Uterus (tissue), 4 donors: Measurements from ENCODE around the gene IRGC. TPM values are rescaled to one million over a fixed set of nuclear protein-coding genes. Genes with fewer than 3 reads are reported as not detected.

ENCODE experiments used
- DNase-seq, 2 donors: peaks; one replicate each; pipeline ENCODE4 v3.0.0-alpha.2; 2019 to 2020
- H3K27ac ChIP-seq, 2 donors: fragments of 200-600 bp; sonication (generic); 1 replicate in 1 of 2; 2 replicates in 1 of 2; pipeline ENCODE4 v1.5.1; 2016 to 2018
- H3K27me3 ChIP-seq, 2 donors: fragments of 200-600 bp; sonication (generic); one replicate each; pipeline ENCODE4 v1.5.1; 2018 to 2019; ENCODE audit warnings: control low read depth in 1 of 2
- H3K36me3 ChIP-seq, 2 donors: fragments of 200-600 bp; sonication (generic); one replicate each; pipeline ENCODE4 v1.5.1; 2019; ENCODE audit warnings: control low read depth in 1 of 2
- H3K4me1 ChIP-seq, 2 donors: fragments of 200-600 bp; sonication (generic); one replicate each; pipeline ENCODE4 v1.5.1; 2018 to 2019; ENCODE audit warnings: control low read depth in 1 of 2
- H3K4me3 ChIP-seq, 2 donors: fragments of 200-600 bp; sonication (generic); 1 replicate in 1 of 2; 2 replicates in 1 of 2; pipeline ENCODE4 v1.5.1; 2018 to 2019; ENCODE audit warnings: mild to moderate bottlenecking in 1 of 2
- H3K9me3 ChIP-seq, 2 donors: fragments of 200-600 bp; sonication (generic); one replicate each; pipeline ENCODE4 v1.5.1; 2019; ENCODE audit warnings: control low read depth in 1 of 2
- POLR2A ChIP-seq, 2 donors: fragments of 450-650 bp; IDR thresholded peaks; one replicate each; pipeline ENCODE4 v1.6.1; 2016; ENCODE audit warnings: antibody characterized with exemption in 2 of 2, mild to moderate bottlenecking in 1 of 2, moderate library complexity in 1 of 2
- intact Hi-C: fragments of 100-400 bp; cut with DNase I; formaldehyde crosslinking; loops from one replicate; pipeline ENCODE4 v1.15.1; 2023; ENCODE audit warnings: low total_unique reads
- total RNA-seq, 4 donors: library from RNA; depleted of rRNA in 3 of 4; stranded (reverse); fragments of >200 nt in 3 of 4; gene quantifications; one replicate each; pipeline versions ENCODE4 v1.1.0 to v1.2.4, GENCODE V29; 2014 to 2023
- TF ChIP-seq, protein P1 (sequence below), 4 experiments: fragments of 200-600 bp in 2 of 4; fragments of 450-650 bp in 2 of 4; sonication (generic) in 2 of 4; IDR thresholded peaks; one replicate each; pipeline ENCODE4 v1.5.1; 2016 to 2019; ENCODE audit warnings: antibody characterized with exemption in 4 of 4, mild to moderate bottlenecking in 2 of 4, moderate library complexity in 1 of 4
- donor health status: DM: yes; HTN: yes; CAD: no.

IRGC gene
- total RNA-seq, 4 donors from 2014 or later: not detected

DNA sequence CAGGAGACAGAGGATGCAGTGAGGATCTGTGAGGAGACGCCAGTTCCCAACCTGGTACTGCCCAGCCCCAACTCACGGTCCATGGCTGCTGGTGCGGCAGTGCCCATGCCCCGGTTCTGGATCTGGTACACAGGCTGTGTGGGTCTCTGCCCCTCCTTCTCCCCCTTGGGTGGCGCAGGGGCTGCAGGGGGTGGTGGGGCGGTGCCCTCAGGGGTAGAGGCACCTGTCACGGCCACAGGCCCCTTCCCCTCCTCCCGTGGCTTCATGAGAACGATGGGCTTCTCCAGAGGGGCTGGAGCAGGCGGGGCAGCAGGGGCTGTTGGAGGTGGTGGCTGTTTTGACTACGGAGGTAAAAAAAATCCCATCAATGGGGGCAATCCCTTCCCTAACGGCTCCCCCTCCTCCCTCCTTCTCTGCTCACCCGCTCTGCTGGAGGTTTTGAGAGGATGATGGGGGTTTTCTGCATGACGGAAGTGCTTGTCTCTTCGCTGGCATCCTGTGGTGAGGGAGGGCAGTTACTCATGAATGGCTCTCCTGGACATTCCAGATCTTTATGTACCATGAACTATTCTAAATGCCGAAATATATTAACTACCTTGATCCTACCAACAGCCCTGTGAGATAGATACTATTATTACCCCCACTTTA, 31.8 kb downstream of the IRGC start:
- H3K36me3 ChIP-seq: no peaks in the 10 kb centered on the region
- intact Hi-C loops: loop anchor here (5.0 kb wide), 1 partner anchor 35 kb away; the partner anchor contains the start of gene KCNN4

DNA sequence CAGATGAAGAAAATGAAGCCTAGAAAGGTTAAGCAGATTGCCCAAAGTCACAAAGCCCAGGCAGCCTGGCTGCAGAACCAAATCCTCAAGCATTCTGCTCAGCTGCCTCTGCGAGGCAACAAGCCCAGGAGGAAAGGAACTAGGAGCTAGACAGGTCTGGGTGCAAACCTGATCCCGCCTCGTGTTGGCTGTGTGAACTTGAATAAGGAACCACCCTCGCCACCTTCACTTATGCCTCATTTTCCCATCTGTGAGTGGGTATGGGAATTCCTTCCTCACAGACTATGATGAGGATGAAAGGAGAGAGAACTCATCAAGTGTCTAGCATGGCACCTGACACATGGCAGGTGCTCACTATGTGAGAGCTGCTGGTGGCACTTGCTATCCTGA, 32.3 kb downstream of the IRGC start:
- Histone ChIP-seq H3K9me3 (no peaks in the 10 kb centered on the region), H3K36me3 (no peaks in the 10 kb centered on the region), H3K4me3 (no peak overlapping the region), H3K4me1 (no peaks in the 10 kb centered on the region), H3K27me3 (no peaks in the 10 kb centered on the region), H3K27ac (no peak overlapping the region)
- intact Hi-C loops: loop anchor here (5.0 kb wide), 1 partner anchor 34 kb away; the partner anchor contains the start of gene KCNN4
- TF ChIP-seq POLR2A (IDR thresholded peaks at IDR 0.05): no peak
- TF ChIP-seq, protein P1, sequence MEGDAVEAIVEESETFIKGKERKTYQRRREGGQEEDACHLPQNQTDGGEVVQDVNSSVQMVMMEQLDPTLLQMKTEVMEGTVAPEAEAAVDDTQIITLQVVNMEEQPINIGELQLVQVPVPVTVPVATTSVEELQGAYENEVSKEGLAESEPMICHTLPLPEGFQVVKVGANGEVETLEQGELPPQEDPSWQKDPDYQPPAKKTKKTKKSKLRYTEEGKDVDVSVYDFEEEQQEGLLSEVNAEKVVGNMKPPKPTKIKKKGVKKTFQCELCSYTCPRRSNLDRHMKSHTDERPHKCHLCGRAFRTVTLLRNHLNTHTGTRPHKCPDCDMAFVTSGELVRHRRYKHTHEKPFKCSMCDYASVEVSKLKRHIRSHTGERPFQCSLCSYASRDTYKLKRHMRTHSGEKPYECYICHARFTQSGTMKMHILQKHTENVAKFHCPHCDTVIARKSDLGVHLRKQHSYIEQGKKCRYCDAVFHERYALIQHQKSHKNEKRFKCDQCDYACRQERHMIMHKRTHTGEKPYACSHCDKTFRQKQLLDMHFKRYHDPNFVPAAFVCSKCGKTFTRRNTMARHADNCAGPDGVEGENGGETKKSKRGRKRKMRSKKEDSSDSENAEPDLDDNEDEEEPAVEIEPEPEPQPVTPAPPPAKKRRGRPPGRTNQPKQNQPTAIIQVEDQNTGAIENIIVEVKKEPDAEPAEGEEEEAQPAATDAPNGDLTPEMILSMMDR (IDR thresholded peaks at IDR 0.05): no peak
- no peak for DNase-seq

More for the DNA sequence above, 31.8 kb downstream of the IRGC start:
- H3K27me3 ChIP-seq: no peaks in the 10 kb centered on the region
- no peak overlapping the region for H3K4me3 ChIP-seq
- no peaks in the 10 kb centered on the region for H3K4me1 ChIP-seq
- H3K9me3 ChIP-seq: no peaks in the 10 kb centered on the region
- no peak for DNase-seq
- H3K27ac ChIP-seq: no peak overlapping the region
- TF ChIP-seq, protein P1 (IDR thresholded peaks at IDR 0.05): no peak
- no peak for TF ChIP-seq POLR2A (IDR thresholded peaks at IDR 0.05)

DNA sequence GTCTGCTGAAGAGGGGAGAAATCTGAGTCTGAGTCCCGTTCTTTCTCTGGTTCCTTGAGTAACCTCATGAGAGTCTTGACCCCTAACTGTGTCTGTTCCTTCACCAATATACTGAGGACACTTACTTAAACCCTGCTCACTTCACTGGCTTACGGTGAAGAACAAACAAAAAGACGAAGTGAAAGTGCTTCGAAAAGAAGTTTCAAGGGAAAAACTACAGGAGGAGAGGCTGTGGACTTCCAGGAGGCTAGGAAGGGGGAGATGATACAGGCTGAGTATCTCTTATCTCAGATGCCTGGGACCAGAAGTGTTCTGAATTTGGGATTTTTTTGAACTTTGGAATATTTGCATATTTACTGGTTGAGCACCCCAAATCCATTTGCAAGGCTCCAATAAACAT, 32.8 kb downstream of the IRGC start:
- no peak overlapping the region for H3K4me3 ChIP-seq
- no peak overlapping the region for H3K27ac ChIP-seq
- DNase-seq: no peak
- no peaks in the 10 kb centered on the region for H3K36me3 ChIP-seq
- TF ChIP-seq, protein P1 (IDR thresholded peaks at IDR 0.05): no peak
- TF ChIP-seq POLR2A (IDR thresholded peaks at IDR 0.05): no peak
- H3K27me3 ChIP-seq: no peaks in the 10 kb centered on the region
- H3K4me1 ChIP-seq: no peaks in the 10 kb centered on the region
- H3K9me3 ChIP-seq: no peaks in the 10 kb centered on the region
- intact Hi-C loops: loop anchor here (5.0 kb wide), 1 partner anchor 34 kb away; the partner anchor contains the start of gene KCNN4

DNA sequence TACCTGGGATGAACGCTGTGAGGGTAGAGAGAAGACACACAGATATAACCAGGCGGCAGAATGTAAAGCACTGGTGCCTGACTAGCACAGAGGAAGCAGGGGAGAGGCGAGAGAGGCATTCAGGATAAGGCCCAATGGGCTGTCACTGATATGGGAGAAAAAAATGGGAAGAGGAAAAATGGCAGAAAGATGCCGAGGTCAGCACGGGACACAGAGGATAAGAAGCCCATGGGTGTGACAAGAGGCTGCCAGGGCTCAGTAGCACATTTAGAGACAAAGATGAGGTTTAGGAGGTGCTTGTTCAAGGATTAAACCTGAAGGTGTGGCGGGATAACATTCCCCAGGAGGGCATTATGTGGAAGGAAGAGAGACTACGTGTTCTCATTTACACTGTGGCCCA, 33.3 kb downstream of the IRGC start:
- H3K27ac ChIP-seq: no peak overlapping the region
- intact Hi-C loops: loop anchor here (5.0 kb wide), 1 partner anchor 33 kb away; the partner anchor contains the start of gene KCNN4
- TF ChIP-seq POLR2A (IDR thresholded peaks at IDR 0.05): no peak
- TF ChIP-seq, protein P1 (IDR thresholded peaks at IDR 0.05): no peak
- no peaks in the 10 kb centered on the region for H3K36me3 ChIP-seq
- DNase-seq: no peak
- H3K4me3 ChIP-seq: no peak overlapping the region
- H3K9me3 ChIP-seq: no peaks in the 10 kb centered on the region
- no peaks in the 10 kb centered on the region for H3K27me3 ChIP-seq
- H3K4me1 ChIP-seq: no peaks in the 10 kb centered on the region

DNA sequence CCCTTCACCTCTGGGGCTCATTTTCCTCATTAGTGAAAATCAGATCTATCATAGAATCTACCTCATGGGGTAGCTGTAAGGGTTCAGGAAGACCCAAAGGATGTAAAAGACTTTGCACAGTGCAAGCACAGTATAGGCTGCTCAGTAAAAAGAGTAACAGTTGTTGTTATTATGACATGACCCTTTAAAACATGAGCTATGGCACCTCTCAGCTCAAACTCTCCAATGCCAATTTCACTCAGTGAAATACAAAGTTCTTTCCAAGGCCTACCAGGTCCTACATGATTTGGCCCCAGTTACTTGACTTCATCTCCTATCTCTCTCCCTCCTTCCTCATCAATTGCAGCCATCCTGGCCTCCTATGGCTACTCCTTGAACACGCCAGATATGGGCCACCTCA, 34.0 kb downstream of the IRGC start:
- H3K36me3 ChIP-seq: no peaks in the 10 kb centered on the region
- H3K4me1 ChIP-seq: no peaks in the 10 kb centered on the region
- DNase-seq: no peak
- TF ChIP-seq, protein P1 (IDR thresholded peaks at IDR 0.05): no peak
- TF ChIP-seq POLR2A (IDR thresholded peaks at IDR 0.05): no peak
- no peak overlapping the region for H3K4me3 ChIP-seq
- intact Hi-C loops: loop anchor here (5.0 kb wide), 1 partner anchor 32 kb away; the partner anchor contains the start of gene KCNN4
- no peaks in the 10 kb centered on the region for H3K9me3 ChIP-seq
- no peak overlapping the region for H3K27ac ChIP-seq
- H3K27me3 ChIP-seq: no peaks in the 10 kb centered on the region
